NCI-H2171 treated with DMSO at 0.1 percent for 48 hours (cell line): ENCODE data around the gene FAM124B.

ENCODE experiments used
- DNase-seq: peaks from one replicate; lab custom pipeline; 2025; lab: John Stamatoyannopoulos, UW

The FAM124B gene, protein sequence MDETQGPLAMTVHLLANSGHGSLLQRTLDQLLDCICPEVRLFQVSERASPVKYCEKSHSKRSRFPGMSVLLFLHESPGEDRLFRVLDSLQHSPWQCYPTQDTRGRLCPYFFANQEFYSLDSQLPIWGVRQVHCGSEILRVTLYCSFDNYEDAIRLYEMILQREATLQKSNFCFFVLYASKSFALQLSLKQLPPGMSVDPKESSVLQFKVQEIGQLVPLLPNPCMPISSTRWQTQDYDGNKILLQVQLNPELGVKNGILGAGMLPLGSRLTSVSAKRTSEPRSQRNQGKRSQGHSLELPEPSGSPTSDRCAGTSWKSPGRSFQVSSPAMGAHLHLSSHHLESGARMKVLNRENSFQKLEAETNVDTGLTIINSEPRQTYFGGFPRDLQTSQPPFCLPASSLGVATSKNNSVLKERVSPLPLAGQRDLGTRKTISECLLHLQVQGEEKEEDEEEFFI

GRCh38 chr2:224401641-224402342, at the start of gene FAM124B:
Gene FAM124B (minus strand): TSS chr2:224402107. CDS start chr2:224401768, 339 bp downstream.
- DNase-seq = no peak

- no peak for DNase-seq
Measured at GRCh38 chr2:224449212-224450147, 47.6 kb upstream of the FAM124B start.

DNA sequence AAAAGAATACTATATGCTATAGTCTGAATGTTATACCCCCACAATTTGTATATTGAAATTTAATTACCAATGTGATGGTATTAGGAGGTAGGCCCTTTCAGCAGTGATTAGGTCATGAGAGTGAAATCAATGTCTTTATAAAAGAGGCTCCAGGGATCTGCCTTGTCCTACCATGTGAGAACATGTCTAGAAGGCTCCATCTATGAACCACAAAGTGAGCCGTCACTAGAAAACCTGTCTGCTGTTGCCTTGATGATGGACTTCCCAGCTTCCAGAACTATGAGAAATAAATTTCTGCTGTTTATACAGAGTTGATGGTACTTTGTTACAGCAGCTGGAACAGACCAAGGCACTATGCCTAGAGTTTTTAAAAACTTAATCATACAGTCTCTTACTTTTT, 46.3 kb upstream of the FAM124B start:
- no peak for DNase-seq

DNA sequence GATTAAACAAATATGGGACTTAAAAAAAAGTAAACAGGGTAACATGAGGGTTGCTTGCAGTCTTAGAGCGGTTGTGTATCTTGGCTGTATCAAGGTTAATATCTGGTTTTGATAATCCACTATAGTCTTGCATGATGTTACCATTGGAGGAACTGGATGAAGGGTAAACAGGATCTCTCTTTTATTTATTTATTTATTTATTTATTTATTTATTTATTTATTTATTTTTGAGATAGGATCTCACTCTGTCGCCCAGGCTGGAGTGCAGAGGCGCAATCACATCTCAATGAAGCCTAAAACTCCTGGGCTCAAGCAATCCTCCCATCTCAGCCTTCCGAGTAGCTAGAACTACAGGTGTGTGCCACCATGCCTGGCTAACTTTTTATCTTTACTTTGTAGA, 42.9 kb upstream of the FAM124B start:
- no peak for DNase-seq

GRCh38 chr2:224444021-224444420, 42.1 kb upstream of the FAM124B start:
- no peak for DNase-seq

DNA sequence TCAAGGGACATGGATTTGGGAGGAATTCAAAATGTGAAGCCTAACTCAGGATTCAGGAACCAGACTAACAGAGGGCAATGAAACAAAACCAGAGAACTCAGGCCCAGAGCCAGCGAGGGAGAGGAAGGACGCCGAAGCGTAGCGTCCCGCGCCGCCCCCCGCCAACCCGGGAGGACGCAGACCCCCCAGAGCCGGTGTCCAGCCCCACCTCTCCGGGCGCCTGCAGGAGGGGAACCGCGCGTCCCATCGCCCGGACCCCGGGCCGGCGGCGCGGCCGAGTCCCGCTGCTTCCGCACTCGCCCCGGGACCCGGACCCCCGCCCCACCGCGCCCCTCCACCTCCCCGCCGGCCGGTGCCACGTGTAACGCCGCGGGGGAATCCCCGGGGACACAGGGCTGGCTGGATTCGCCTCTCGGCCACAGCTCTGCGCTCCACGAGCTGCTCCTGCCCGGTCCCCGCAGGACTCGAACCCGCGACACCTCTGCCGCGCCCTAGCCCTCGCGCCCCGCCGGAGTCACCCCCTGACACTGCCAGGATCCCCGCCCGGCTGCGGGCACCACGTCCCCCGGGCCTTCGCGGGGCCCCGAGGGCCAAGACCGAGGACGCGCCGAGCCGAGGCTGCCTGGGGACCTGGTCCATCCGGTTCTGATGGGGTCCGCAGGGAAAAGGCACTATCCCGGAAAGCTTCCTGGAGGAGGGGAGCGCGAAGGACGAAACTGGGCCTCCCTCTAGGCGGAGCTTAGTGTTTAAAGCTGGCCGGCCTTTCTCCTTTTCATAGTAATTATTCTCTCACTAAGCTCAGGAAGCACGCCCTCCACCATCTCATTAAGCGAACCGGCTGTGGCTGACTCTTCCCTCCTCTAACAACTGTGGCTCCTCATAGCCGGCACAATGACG, 40.4 kb upstream of the FAM124B start:
- no peak for DNase-seq

- DNase-seq = no peak
Measured at GRCh38 chr2:224440988-224441387, 39.1 kb upstream of the FAM124B start.

DNA sequence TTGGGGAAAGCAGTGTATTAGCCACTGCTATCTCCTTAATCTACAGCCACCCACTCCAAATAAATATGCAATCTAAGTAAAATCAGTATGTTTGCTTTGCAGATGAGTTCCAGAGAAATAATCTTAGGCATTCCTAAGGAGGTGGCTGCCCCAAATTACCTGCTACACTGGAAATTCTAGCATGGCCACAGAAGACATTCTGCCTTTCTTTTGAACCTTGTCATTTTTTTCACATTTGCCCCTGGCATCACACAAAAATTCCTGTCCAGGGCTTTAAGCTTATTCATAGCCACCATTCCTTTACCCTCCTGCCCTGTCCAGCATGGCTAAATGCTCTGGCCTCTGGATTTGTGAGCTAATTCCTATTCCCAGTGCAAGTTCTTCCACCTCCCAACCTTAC, 36.8 kb upstream of the FAM124B start:
- DNase-seq = no peak

DNA sequence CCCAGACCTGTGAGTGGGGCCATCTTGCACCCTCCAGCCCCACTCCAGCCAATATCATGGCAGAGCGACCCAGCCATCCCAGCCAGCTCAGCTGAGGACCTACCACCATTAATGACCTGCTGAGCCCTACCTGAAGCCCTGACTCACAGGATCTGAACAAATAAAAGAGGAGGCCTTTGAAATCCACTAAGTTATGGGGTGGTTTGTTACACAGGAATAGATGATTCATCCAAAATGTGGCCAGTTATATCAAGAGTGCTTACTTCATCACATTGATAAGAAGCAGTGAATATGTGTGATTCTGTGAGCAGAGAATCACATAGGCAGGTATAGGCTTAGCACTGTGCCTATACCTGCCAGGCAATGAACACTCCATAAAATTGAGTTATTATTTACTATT, 34.7 kb upstream of the FAM124B start:
- DNase-seq = no peak

DNA sequence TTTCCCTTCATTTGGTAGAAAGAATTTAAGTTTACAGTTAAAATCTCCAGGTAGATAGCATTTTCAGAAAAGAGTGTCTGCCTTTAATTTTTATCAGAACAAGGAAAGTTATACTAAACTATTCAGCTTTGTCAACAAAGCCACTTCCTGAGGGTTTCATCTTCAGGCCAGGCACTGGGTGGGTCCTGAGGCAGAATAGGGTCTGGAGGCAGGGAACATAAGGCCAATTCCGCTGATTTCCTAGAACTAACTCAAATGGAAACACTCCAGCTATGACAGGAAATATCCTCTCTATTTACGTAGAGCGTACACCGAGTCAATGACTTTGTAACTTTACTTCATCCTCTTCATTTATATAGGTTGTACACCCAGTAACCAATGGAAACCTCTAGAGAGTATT, 32.7 kb upstream of the FAM124B start:
- DNase-seq = no peak

GRCh38 chr2:224433442-224433841, 31.5 kb upstream of the FAM124B start:
- no peak for DNase-seq

GRCh38 chr2:224432003-224432579, 30.2 kb upstream of the FAM124B start:
- no peak for DNase-seq

DNA sequence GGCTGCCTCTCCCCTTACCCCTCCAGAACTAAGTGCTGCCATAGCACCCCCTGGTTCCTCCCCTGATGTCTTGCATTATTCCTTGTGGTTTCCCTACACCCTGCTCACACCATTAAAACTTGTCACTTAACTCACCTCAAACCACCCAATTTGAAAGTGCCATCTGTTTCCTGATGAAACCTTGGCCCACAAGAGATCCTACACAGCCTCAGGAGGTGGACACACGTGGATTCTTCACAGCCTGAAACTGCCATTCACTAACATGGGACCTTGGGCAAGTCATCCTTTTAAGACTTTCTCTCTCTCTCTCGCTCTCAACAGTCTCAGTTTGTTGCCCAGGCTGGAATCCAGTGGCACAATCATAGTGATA, 27.5 kb upstream of the FAM124B start:
- no peak for DNase-seq

DNA sequence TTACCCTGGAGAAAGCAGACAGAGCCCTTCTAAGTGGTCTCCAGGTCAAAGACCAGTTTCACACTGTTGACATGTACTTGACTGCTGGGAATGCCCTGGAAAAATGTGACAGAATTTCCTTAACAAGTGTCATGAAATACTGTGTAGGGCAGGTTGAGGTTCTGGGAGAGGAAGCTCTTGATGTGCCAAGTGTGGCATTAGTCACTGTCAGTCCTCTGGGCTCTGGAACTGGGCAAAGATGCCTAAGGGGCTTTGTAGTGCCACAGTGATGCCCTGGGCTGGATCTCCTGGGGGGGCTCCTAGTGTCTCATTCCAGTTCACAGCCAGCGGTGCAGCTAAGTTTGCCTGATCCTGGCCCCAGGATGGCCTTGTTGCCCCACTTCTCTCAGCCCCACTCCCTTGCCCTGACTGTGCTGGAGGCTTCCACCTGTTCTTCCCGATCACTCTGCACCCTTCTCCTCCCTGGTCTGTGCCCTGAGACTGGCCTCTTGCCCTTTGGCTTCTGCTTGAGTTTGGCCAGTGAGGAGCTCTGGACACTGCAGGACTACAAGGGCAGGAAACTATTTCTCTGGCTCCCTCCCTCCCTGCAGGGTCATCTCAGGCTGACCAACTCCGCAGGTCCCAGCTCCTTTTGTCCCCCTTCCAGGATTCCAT, 27.0 kb upstream of the FAM124B start:
- DNase-seq = no peak

GRCh38 chr2:224427471-224427870, 25.6 kb upstream of the FAM124B start:
- no peak for DNase-seq

GRCh38 chr2:224426656-224427055, 24.7 kb upstream of the FAM124B start:
- no peak for DNase-seq

DNA sequence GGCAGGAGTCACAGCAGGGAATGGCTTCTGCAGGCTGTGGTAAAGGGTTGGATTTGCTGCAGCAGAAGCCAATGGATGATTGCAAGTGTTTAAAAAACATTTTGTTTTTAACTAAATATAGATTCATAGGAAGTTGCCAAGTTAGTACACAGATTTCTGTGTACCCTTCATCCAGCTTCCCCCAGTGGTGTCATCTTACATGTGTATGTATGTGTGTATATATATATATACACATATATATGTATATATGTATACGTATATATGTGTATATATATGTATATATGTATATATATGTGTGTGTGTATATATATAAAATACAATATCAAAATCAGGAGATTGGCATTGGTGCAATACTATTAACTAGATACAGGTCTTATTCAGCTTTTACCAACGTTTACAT, 19.2 kb upstream of the FAM124B start:
- DNase-seq = no peak

GRCh38 chr2:224417947-224418346, 16.0 kb upstream of the FAM124B start:
- no peak for DNase-seq

- DNase-seq = no peak
Measured at GRCh38 chr2:224417361-224417729, 15.4 kb upstream of the FAM124B start.

GRCh38 chr2:224416656-224417360, 14.9 kb upstream of the FAM124B start:
- no peak for DNase-seq
